Central memory CD8-positive, alpha-beta T cell (primary cell): Measurements from ENCODE around the gene TMEM63B.

Experiments
- ATAC-seq: fragments of 150-1000 bp; cut with Tn5 transposase; replicated peaks from 2 replicates; pipeline ENCODE4 v1.10.0; 2022; ENCODE audit warnings: mild to moderate bottlenecking, moderate FRiP score, moderate number of reproducible peaks; ENCODE audit not compliant: poor library complexity, severe bottlenecking; ENCODE audit errors: extremely low read depth
- DNase-seq, 2 donors: peaks; one replicate each; pipeline ENCODE4 v3.0.0; 2021; ENCODE audit warnings: low spot score in 2 of 2
- H3K27ac Mint-ChIP-seq: one replicate; pipeline ENCODE4 v1.8.0; 2022; ENCODE audit warnings: low read depth, mild to moderate bottlenecking, moderate library complexity, mixed read lengths
- H3K27me3 Mint-ChIP-seq: one replicate; pipeline ENCODE4 v1.8.0; 2022; ENCODE audit warnings: mixed read lengths
- H3K36me3 Mint-ChIP-seq: one replicate; pipeline ENCODE4 v1.8.0; 2022; ENCODE audit warnings: mild to moderate bottlenecking, moderate library complexity, mixed read lengths; ENCODE audit not compliant: insufficient read depth
- H3K4me1 Mint-ChIP-seq: one replicate; pipeline ENCODE4 v1.8.0; 2022; ENCODE audit warnings: mixed read lengths
- H3K4me3 Mint-ChIP-seq: one replicate; pipeline ENCODE4 v1.8.0; 2022; ENCODE audit warnings: mild to moderate bottlenecking, moderate library complexity, mixed read lengths
- H3K9me3 Mint-ChIP-seq: one replicate; pipeline ENCODE4 v1.8.0; 2022; ENCODE audit warnings: mixed read lengths

The TMEM63B gene

GRCh38 chr6:44162876-44163625 is 35.7 kb downstream of the TMEM63B start:
- H3K4me1 Mint-ChIP-seq = no peaks in the 10 kb centered on the region
- ATAC-seq (no peak), DNase-seq (no peak)
- no peak overlapping the region for H3K4me3 Mint-ChIP-seq
- no peaks in the 10 kb centered on the region for H3K9me3 Mint-ChIP-seq
- no peaks in the 10 kb centered on the region for H3K36me3 Mint-ChIP-seq
- no peak overlapping the region for H3K27ac Mint-ChIP-seq
- H3K27me3 Mint-ChIP-seq = peaks cover 63% of the 10 kb centered on the region

GRCh38 chr6:44166116-44166515 is 38.8 kb downstream of the TMEM63B start:
- Mint-ChIP-seq H3K27ac (no peak overlapping the region), H3K27me3 (peaks cover 80% of the 10 kb centered on the region)

GRCh38 chr6:44166591-44167184 is 39.3 kb downstream of the TMEM63B start:
- Mint-ChIP-seq H3K27ac (no peak overlapping the region), H3K4me3 (no peak overlapping the region), H3K27me3 (peaks cover 77% of the 10 kb centered on the region), H3K36me3 (no peaks in the 10 kb centered on the region), H3K9me3 (no peaks in the 10 kb centered on the region), H3K4me1 (no peaks in the 10 kb centered on the region)
- no peak for ATAC-seq
- DNase-seq = no peak

More at GRCh38 chr6:44166116-44166515, 38.8 kb downstream of the TMEM63B start:
- Mint-ChIP-seq H3K4me1 (no peaks in the 10 kb centered on the region), H3K36me3 (no peaks in the 10 kb centered on the region), H3K9me3 (no peaks in the 10 kb centered on the region), H3K4me3 (no peak overlapping the region)
- no peak for ATAC-seq
- no peak for DNase-seq

- H3K4me3 Mint-ChIP-seq = no peak overlapping the region
- DNase-seq (no peak), ATAC-seq (no peak)
- no peaks in the 10 kb centered on the region for H3K36me3 Mint-ChIP-seq
- no peak overlapping the region for H3K27ac Mint-ChIP-seq
- peaks cover 69% of the 10 kb centered on the region for H3K27me3 Mint-ChIP-seq
- H3K4me1 Mint-ChIP-seq = peaks cover 1% of the 10 kb centered on the region
- no peaks in the 10 kb centered on the region for H3K9me3 Mint-ChIP-seq
These were observed 40.2 kb downstream of the TMEM63B start for GRCh38 chr6:44167567-44167966.

GRCh38 chr6:44169154-44169553 is 41.8 kb downstream of the TMEM63B start:
- no peak for DNase-seq
- H3K27ac Mint-ChIP-seq = no peak overlapping the region
- ATAC-seq = no peak
- no peaks in the 10 kb centered on the region for H3K9me3 Mint-ChIP-seq
- H3K27me3 Mint-ChIP-seq = peaks cover 61% of the 10 kb centered on the region
- H3K4me3 Mint-ChIP-seq = no peak overlapping the region
- no peaks in the 10 kb centered on the region for H3K36me3 Mint-ChIP-seq
- H3K4me1 Mint-ChIP-seq = peaks cover 5% of the 10 kb centered on the region

- Mint-ChIP-seq H3K9me3 (no peaks in the 10 kb centered on the region), H3K36me3 (no peaks in the 10 kb centered on the region), H3K27ac (no peak overlapping the region), H3K27me3 (peaks cover 54% of the 10 kb centered on the region), H3K4me1 (peaks cover 5% of the 10 kb centered on the region), H3K4me3 (no peak overlapping the region)
- no peak for DNase-seq
- ATAC-seq = no peak
These were observed 42.7 kb downstream of the TMEM63B start for GRCh38 chr6:44169886-44170570.

- peaks cover 11% of the 10 kb centered on the region for H3K4me1 Mint-ChIP-seq
- H3K9me3 Mint-ChIP-seq = no peaks in the 10 kb centered on the region
- H3K27ac Mint-ChIP-seq = no peak overlapping the region
- no peak overlapping the region for H3K4me3 Mint-ChIP-seq
- DNase-seq (no peak), ATAC-seq (no peak)
- peaks cover 36% of the 10 kb centered on the region for H3K27me3 Mint-ChIP-seq
- H3K36me3 Mint-ChIP-seq = no peaks in the 10 kb centered on the region
These were observed 44.7 kb downstream of the TMEM63B start for GRCh38 chr6:44171899-44172546.

- Mint-ChIP-seq H3K9me3 (no peaks in the 10 kb centered on the region), H3K36me3 (peaks cover 1% of the 10 kb centered on the region), H3K4me3 (no peak overlapping the region), H3K27me3 (peaks cover 43% of the 10 kb centered on the region), H3K27ac (no peak overlapping the region), H3K4me1 (peaks cover 17% of the 10 kb centered on the region)
- peak; percentile 50 to 71 for DNase-seq
- ATAC-seq = peak; percentile 70
These were observed 45.6 kb downstream of the TMEM63B start for GRCh38 chr6:44172731-44173500.

- H3K9me3 Mint-ChIP-seq = no peaks in the 10 kb centered on the region
- no peak overlapping the region for H3K27ac Mint-ChIP-seq
- H3K36me3 Mint-ChIP-seq = peaks cover 3% of the 10 kb centered on the region
- ATAC-seq (no peak), DNase-seq (no peak)
- H3K4me3 Mint-ChIP-seq = no peak overlapping the region
- peaks cover 17% of the 10 kb centered on the region for H3K4me1 Mint-ChIP-seq
- peaks cover 24% of the 10 kb centered on the region for H3K27me3 Mint-ChIP-seq
These were observed 48.9 kb downstream of the TMEM63B start for GRCh38 chr6:44176130-44176761.

- Mint-ChIP-seq H3K4me1 (peaks cover 17% of the 10 kb centered on the region), H3K27ac (no peak overlapping the region), H3K4me3 (peak overlapping the region; percentile 44), H3K36me3 (peaks cover 3% of the 10 kb centered on the region), H3K27me3 (peaks cover 21% of the 10 kb centered on the region), H3K9me3 (no peaks in the 10 kb centered on the region)
- peak; percentile 55 for ATAC-seq
- peak; percentile 18 to 24 for DNase-seq
These were observed 49.6 kb downstream of the TMEM63B start for GRCh38 chr6:44176762-44177509.

- Mint-ChIP-seq H3K9me3 (no peaks in the 10 kb centered on the region), H3K27me3 (peaks cover 21% of the 10 kb centered on the region), H3K36me3 (peaks cover 3% of the 10 kb centered on the region), H3K27ac (no peak overlapping the region), H3K4me1 (peaks cover 13% of the 10 kb centered on the region), H3K4me3 (peak overlapping the region; percentile 44)
- DNase-seq (no peak), ATAC-seq (no peak)
These were observed 50.5 kb downstream of the TMEM63B start for GRCh38 chr6:44177691-44178423.
